AG08395 (cell line): ENCODE measurements around the gene SAGE1.
A peak's percentile ranks its signal among the peaks of the same experiment; 100 is the strongest.
"Not testable (repeated sequence)": the region's sequence is repeated elsewhere in the genome, so short reads cannot be mapped to it uniquely, and the experiment has no call there.

Source experiments
- DNase-seq: peaks from one replicate; pipeline ENCODE4 v3.0.0; 2012; ENCODE audit warnings: mixed read lengths, low spot score

SAGE1 gene

DNA sequence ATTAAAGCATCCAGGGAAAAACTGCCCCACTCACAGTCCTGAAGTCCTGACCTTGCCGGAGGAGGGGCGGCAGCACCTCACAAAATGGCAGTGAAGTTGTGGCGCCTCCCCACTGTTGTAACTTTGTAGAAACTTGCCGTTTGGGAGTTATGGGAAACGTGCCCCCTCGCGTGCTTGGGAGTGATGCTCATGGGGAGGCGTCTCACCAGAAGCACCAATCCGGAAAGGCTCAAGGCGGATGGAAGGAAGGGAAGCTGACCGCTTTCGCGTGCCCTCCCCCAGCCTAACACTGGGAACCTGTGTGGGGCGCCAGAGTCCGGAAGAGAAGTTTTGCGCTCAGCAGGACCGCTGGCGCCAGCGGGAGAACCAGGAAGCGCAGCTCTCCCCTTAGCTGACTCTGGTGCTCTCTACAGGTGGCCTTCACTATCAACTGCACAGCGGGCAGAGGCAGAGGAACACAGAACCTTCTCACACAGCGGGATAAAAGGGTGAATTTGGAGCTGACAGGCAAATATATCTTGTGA, at the start of gene SAGE1, which contains the start of gene CT45A10:
SAGE1 (plus strand) TSS at position 423 of the 524 bp plus-strand sequence. CDS start 2,527 bp downstream, outside the sequence.
CT45A10 (minus strand) TSS at position 151 of the 524 bp plus-strand sequence. CDS start 8,100 bp downstream, outside the sequence.
- DNase-seq, result no peak

- DNase-seq, result not testable (repeated sequence)
Measured at GRCh38 chrX:135854438-135854837, 39.1 kb upstream of the SAGE1 start, which contains the start of gene CT45A8. CT45A8 (minus strand) TSS chrX:135854538; CDS start chrX:135850783, 3,755 bp downstream.

DNA sequence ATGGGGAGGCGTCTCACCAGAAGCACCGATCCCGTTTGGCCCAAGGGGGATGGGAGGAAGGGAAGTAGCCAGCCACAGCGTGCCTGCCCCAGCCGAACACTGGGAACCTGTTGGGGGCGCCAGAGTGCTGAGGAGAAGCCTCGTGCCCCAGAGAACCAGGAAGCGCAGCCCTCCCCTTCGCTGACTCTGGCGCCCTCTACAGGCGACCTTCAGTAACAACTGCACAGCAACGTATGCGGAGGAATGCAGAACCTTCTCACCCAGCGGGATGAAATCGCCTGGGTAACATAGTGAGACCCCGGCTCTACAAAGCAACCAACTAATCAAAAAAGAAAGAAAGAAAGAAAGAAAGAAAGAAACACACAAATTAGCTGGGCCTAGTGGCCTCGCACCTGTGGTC, 21.8 kb upstream of the SAGE1 start, which contains the start of gene CT45A9:
CT45A9 (minus strand) TSS at position 101 of the 400 bp plus-strand sequence. CDS start 3,751 bp downstream, outside the sequence.
- DNase-seq, result not testable (repeated sequence)

- not testable (repeated sequence) for DNase-seq
Measured at GRCh38 chrX:135882741-135883140, 10.8 kb upstream of the SAGE1 start.

- DNase-seq, result not testable (repeated sequence)
Measured at GRCh38 chrX:135888230-135888629, 5.3 kb upstream of the SAGE1 start.

DNA sequence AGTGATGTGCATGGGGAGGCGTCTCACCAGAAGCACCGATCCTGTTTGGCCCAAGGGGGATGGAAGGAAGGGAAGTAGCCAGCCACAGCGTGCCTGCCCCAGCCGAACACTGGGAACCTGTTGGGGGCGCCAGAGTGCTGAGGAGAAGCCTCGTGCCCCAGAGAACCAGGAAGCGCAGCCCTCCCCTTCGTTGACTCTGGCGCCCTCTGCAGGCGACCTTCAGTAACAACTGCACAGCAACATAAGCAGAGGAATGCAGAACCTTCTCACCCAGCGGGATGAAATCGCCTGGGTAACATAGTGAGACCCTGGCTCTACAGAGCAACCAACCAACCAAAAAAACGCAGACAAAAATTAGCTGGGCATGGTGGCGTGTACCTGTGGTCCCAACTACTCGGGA, 4.5 kb upstream of the SAGE1 start:
- not testable (repeated sequence) for DNase-seq

DNA sequence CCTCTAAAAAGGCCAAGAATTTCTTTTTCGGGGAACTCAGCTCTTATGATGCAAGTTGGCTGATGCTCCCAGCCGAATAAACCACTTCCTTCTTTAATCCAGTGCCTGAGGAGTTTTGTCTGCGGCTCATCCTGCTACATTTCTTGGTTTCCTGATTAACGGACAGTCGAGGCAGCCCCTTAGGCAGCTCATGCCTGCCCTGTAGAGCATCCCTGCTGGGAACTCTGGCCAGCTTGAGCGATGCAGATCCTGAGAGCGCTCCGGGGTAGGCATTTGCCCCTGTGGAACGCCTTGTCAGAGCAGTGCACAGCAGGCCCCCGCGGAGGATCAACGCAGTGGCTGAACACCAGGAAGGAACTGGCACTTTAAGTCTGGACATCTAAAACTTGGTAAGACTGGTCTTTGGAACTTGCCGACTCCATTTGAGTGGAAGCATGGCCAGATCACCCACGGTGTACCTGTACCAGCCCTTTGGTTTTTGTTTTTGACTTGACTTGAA, 3.4 kb upstream of the SAGE1 start:
- no peak for DNase-seq

GRCh38 chrX:135892781-135893180, 735 bp upstream of the SAGE1 start:
- DNase-seq, result no peak

DNA sequence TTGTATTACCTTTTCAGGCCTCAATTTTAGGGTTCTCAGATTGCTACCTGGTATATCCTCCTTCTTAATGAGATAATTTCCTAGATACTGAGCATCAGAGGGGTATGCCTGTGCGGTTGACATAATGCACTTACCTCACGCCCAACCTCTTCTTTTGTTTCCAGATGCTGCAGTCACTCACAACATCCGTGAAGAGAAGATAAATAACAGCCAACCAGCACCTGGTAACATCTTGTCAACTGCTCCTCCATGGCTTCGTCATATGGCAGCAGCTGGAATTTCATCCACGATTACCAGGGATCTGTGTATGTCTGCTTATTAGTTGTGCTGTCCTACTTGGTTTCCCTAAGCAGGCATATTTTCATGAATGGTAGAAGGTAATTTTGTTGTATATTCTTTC, 16.7 kb downstream of the SAGE1 start:
- DNase-seq, result no peak

GRCh38 chrX:135914404-135914803, 20.9 kb downstream of the SAGE1 start:
- DNase-seq, result no peak

DNA sequence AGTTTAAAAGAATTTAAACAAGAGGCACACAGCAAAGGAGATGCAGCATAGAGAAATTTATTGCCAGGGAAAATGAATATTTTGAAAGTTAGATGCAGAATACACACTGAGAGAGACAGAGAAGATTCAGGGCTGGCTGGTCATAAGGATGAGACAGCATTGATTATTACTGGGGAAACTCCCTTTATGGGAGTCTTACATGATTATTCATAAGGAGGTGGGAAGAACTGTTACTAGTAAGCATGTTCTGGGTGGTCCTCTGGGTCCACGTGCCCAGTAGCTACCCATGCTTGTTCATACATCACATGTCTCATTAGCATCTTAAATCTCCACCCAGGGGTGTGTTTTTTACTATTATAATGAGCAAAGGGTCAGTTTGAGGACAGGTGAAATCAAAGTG, 27.0 kb downstream of the SAGE1 start:
- DNase-seq, result not testable (repeated sequence)

GRCh38 chrX:135923353-135923752, 29.8 kb downstream of the SAGE1 start:
- DNase-seq, result no peak

GRCh38 chrX:135927897-135928296, 34.4 kb downstream of the SAGE1 start:
- no peak for DNase-seq

DNA sequence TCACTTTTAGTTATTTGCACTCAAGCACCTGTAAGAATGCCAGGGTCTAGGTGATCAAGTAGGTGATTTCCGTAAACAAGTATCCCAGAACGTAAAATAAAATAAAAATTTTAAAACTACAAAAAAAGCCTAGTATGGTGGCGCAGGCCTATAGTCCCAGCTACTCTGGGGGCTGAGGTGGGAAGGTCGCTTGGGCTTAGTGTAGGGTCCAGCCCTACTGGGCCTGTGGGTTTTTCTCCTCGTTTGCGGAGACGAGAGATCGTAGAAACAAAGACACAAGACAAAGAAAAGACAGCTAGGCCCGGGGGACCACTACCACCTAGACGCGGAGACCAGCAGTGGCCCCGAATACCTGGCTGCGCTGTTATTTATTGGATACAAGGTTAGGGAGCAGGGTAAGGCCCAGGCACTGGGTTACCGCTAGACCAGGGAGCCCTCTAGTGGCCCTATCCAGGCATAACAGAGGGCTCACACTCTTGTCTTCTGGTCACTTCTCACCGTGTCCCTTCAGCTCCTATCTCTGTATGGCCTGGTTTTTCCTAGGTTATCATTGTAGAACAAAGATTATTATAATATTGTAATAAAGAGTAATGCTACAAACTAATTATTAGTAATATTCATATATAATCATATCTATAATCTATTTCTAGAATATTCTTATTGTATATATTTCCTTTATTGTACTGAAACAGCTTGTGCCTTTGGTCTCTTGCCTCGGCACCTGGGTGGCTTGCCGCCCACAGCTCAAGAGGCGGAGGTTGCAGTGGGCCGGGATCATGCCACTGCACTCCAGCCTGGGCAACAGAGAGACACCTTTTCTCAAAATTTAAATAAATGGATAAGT, 38.4 kb downstream of the SAGE1 start:
- DNase-seq, result peak; percentile 18

- DNase-seq, result no peak
Measured at GRCh38 chrX:135944486-135944885, 51.0 kb downstream of the SAGE1 start.

GRCh38 chrX:135951291-135951690, 57.8 kb downstream of the SAGE1 start:
- no peak for DNase-seq
